ENCODE results near the gene TRIM9.

Gene TRIM9

GRCh38 chr14:51094901-51095853, at the start of gene TRIM9:
Gene TRIM9, minus strand, starts transcription at chr14:51095105. Its CDS starts 166 bp downstream, at chr14:51094939.
- peak; percentile 78 for DNase-seq (ENCODE audit: low read depth)

- DNase-seq (ENCODE audit: low read depth): no peak
Measured at GRCh38 chr14:51140856-51141255, 46.0 kb upstream of the TRIM9 start.

DNA sequence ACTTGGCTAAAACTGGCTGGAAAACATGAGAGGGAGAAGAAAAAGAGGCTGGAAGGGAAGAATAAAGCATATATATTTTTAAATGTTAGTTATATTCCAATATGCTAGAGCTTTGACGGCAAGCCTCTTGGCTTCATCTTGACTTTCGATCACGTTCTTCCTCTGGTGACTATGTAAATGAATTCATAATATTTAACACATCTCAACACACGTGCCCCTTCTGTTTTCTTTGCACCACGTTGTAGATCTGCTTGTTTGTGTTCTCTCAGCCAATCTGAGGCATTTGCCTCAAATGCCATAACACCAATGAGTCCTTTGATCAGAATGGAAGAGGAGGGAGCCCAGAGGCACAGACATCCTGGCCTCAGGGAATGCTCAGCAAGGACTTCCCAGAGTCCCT, 45.4 kb upstream of the TRIM9 start:
- no peak for DNase-seq (ENCODE audit: low read depth)

- no peak for DNase-seq (ENCODE audit: low read depth)
Measured at GRCh38 chr14:51139121-51139681, 44.3 kb upstream of the TRIM9 start.

GRCh38 chr14:51138404-51139103, 43.6 kb upstream of the TRIM9 start:
- DNase-seq (ENCODE audit: low read depth): no peak

DNA sequence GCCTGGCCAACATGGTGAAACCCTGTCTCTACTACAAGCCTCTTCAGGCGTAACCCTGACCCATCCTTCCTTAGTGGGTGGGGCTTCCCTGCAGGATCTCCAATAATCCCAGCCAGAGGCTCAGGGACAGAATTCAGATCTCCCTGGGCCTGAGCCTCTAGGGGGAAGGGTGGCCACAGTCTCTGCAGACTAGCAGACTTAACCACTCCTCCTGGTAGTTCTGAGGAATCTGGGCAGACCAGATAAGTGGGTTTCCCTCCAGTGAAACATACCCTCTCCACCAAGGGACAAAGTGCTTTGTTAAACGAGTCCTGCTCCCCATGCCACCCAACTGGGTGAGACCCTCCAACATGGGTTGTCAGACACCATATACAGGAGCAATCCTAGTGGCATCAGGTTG, 36.6 kb upstream of the TRIM9 start:
- no peak for DNase-seq (ENCODE audit: low read depth)

- DNase-seq (ENCODE audit: low read depth): no peak
Measured at GRCh38 chr14:51129130-51129529, 34.2 kb upstream of the TRIM9 start.

DNA sequence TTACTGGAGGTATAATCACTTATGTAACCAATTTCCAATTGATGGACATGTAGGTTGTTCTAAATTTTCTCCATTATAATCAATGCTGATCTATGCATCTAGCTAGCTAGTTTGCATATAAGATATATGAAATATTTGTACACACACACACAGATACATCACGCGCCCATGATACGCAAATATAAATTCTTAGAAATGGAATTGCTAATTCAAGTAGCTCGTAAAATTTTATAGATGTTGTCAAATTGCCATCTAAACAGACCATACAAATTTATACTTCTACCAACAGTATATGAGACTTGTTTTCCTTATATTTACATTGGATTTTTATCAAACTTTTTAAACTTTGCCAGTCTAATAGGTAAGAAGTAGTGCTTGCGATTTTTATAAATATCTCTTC, 29.1 kb upstream of the TRIM9 start:
- no peak for DNase-seq (ENCODE audit: low read depth)

- no peak for DNase-seq (ENCODE audit: low read depth)
Measured at GRCh38 chr14:51121096-51121495, 26.2 kb upstream of the TRIM9 start.

GRCh38 chr14:51119411-51120051, 24.6 kb upstream of the TRIM9 start:
- no peak for DNase-seq (ENCODE audit: low read depth)

GRCh38 chr14:51118993-51119392, 24.1 kb upstream of the TRIM9 start:
- no peak for DNase-seq (ENCODE audit: low read depth)

GRCh38 chr14:51117593-51117992, 22.7 kb upstream of the TRIM9 start:
- DNase-seq (ENCODE audit: low read depth): no peak

DNA sequence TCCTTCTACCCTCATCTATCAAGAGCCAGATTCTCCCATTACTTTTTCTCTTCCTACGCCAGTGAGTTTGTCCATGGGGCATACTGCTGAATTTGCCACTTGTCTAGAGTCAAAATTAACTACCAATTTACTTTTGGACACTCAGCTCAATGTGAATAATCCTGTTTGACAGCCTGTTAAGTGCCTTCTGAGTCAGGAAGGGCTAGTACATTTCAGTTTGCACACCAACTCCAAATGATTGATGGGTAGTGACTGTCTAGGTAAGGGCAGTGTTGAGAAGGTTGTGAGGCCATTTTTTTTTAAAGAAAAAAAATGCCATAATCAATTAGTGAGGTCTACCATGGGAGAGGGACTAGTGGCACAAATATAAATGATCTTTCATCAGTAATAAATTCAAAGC, 21.8 kb upstream of the TRIM9 start:
- no peak for DNase-seq (ENCODE audit: low read depth)

- DNase-seq (ENCODE audit: low read depth): no peak
Measured at GRCh38 chr14:51109651-51110050, 14.7 kb upstream of the TRIM9 start.

- no peak for DNase-seq (ENCODE audit: low read depth)
Measured at GRCh38 chr14:51107801-51108200, 12.9 kb upstream of the TRIM9 start.

- DNase-seq (ENCODE audit: low read depth): no peak
Measured at GRCh38 chr14:51104467-51104866, 9.6 kb upstream of the TRIM9 start.

DNA sequence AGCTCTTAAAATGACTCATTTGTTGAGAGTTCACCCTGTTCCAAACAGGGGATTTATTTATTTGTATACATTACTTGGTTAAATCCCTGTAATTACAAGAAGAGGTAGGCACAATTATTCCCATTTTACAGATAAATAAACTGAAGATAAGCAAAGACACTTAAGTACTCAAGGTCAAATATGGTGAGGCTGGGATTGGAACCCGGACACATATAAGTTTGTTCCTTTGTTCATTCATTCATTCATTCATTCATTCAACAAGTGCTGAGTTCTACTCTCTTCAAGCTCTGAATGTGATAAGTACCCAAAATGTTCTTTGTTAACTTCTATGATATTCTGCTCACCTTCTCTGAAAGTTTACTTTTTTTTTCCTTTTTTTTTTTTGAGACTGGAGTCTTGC, 2.4 kb upstream of the TRIM9 start:
- no peak for DNase-seq (ENCODE audit: low read depth)

- DNase-seq (ENCODE audit: low read depth): no peak
Measured at GRCh38 chr14:51096870-51097269, 2.0 kb upstream of the TRIM9 start.

DNA sequence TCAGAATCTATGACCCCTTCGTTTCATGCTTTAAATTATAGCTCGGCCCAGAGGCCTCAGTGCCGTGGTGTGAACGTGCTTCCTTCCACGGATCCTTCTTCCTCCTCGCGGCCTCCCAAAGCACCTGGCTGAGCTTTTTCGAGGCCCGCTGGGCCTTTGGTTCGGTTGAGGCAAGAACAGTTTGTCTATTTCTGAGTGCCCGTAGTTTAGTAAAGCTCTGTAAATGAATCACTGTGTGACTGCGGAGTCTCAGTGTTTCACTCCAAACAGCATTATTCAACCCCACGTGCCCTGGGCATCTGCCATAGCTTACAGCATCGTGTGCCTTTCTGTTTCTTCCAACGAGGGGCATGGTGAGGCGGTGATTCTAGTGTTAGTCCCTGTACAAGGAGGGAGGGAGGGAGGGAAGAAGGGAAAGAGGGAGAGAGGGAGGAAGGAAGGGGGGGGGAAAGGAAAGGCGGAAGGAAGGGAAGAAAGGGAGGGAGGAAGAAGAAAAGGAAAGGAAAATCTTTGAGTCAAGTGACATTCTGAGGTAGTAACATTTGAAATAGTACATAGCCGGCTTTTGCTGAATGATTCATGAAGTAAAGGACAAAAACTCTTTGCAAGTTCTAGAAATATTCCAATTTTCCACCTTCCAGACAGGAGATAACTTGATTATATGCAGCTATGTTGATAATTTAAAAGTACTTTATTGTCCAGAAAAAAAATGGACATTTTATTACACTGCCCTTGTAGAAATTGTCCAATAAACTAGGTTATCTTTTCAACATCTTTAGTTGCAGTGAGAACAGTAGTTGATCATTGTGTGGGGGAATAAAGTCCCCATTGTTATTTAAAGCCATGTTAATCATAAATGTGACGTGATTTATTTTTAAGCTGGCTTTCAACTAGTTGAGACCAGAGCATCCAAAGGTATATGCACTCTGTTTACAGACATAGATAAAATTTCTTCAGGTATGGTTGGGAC, 1.2 kb upstream of the TRIM9 start:
- DNase-seq (ENCODE audit: low read depth): no peak

DNA sequence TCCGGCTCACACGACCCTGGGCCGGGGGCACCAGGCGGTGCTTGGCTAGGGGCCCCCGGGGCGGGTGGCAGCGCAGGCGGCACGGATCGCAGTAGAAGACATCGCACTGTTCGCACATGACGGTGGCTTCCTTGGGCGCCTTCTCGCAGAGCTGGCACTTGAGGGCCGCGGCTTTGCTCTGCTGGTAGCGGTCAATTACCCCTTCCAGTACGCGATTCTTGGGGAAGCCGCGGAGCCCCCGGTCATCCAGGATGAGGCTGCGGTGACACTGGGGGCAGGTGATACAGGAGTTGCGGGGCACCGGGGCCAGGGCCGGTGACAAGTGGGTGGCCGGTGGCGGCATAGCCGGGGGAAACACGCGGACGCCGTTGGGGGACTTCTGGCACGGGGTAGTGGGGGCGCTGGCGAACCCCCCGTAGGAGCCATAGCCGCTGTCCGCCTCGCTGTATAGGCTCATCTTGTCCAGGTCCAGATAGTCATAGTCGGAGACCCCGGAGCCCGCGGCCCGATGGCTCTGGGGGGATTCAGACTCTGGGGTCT, 553 bp downstream of the TRIM9 start:
- no peak for DNase-seq (ENCODE audit: low read depth)

Measured in activated T-cell treated with anti-CD3 and anti-CD28 coated beads for 1 hour (primary cell).